H1 (cell line): ENCODE data around the gene UQCC5.

Experiments used
- BRCA1 ChIP-seq: IDR thresholded peaks from 2 replicates; pipeline ENCODE4 v1.6.1; 2012; ENCODE audit warnings: low read depth, low read length, improper control_type of control experiment
- CTCF ChIP-seq, 3 experiments: IDR thresholded peaks; 1 replicate in 2 of 3; 2 replicates in 1 of 3; pipeline versions ENCODE4 v1.5.1 to v1.6.1; 2011; ENCODE audit warnings: low read length in 3 of 3, mild to moderate bottlenecking in 3 of 3, inconsistent platforms in 2 of 3, low read depth in 1 of 3, moderate library complexity in 1 of 3; ENCODE audit not compliant: insufficient read depth in 1 of 3; ENCODE audit errors: control extremely low read depth in 1 of 3
- GTF2F1 ChIP-seq: IDR thresholded peaks from 2 replicates; pipeline ENCODE4 v1.6.1; 2012; ENCODE audit warnings: low read depth, low read length, improper control_type of control experiment, borderline replicate concordance
- NRF1 ChIP-seq: IDR thresholded peaks from 2 replicates; pipeline ENCODE4 v1.6.1; 2011; ENCODE audit warnings: mild to moderate bottlenecking, low read depth, low read length, improper control_type of control experiment
- POLR2A ChIP-seq, 2 experiments: IDR thresholded peaks; 1 replicate in 1 of 2; 2 replicates in 1 of 2; pipeline ENCODE4 v1.6.1; 2011; ENCODE audit warnings: low read depth in 2 of 2, low read length in 2 of 2, mild to moderate bottlenecking in 2 of 2; ENCODE audit errors: control extremely low read depth in 1 of 2
- SIN3A ChIP-seq, 2 experiments: IDR thresholded peaks in 1 of 2; conservative IDR thresholded peaks in 1 of 2; 2 replicates each; pipeline ENCODE4 v1.6.1; 2011 to 2012; ENCODE audit warnings: low read length in 2 of 2, improper control_type of control experiment in 1 of 2, low read depth in 1 of 2, mild to moderate bottlenecking in 1 of 2

- TF ChIP-seq SIN3A (conservative IDR thresholded peaks at IDR 0.05 in 1 of 2, IDR thresholded peaks at IDR 0.05 in 1 of 2; ENCODE audit: low read depth in 1 of 2, low read length in 2 of 2) (no peak), POLR2A (IDR thresholded peaks at IDR 0.05; ENCODE audit: control extremely low read depth in 1 of 2, low read depth in 2 of 2, low read length in 2 of 2) (no peak), CTCF (IDR thresholded peaks at IDR 0.05; ENCODE audit: control extremely low read depth in 1 of 3, insufficient read depth in 1 of 3, low read depth in 1 of 3, low read length in 3 of 3) (no peak), GTF2F1 (no peak), NRF1 (no peak), BRCA1 (no peak)
Observed at GRCh38 chr3:52547143-52547542, 10.7 kb downstream of the UQCC5 start.
